WTC11 (cell line): Measurements from ENCODE around the gene GNB5.

Experiments
- ATF1 ChIP-seq: sonication (generic); formaldehyde crosslinking; IDR thresholded peaks from 2 replicates; pipeline ENCODE4 v1.8.1; 2023; ENCODE audit warnings: mild to moderate bottlenecking, moderate library complexity, missing genetic modification reagents
- CBFB ChIP-seq: sonication (generic); formaldehyde crosslinking; IDR thresholded peaks from 2 replicates; pipeline ENCODE4 v1.8.1; 2022; ENCODE audit warnings: mild to moderate bottlenecking, low read depth, missing genetic modification reagents
- CTCF ChIP-seq: fragments of 200-600 bp; IDR thresholded peaks from 2 replicates; pipeline ENCODE4 v1.8.0; 2022; ENCODE audit warnings: antibody characterized with exemption
- GABPB1 ChIP-seq: sonication (generic); formaldehyde crosslinking; IDR thresholded peaks from 2 replicates; pipeline ENCODE4 v1.8.1; 2023; ENCODE audit warnings: mild to moderate bottlenecking, missing genetic modification reagents
- JAZF1 ChIP-seq: fragments of 250-450 bp; sonication (Bioruptor Pico); IDR thresholded peaks from 2 replicates; pipeline ENCODE4 v1.9.0; 2021; ENCODE audit warnings: moderate library complexity, mild to moderate bottlenecking, inconsistent platforms
- MAX ChIP-seq: sonication (generic); formaldehyde crosslinking; IDR thresholded peaks from 2 replicates; pipeline ENCODE4 v1.8.0; 2022; ENCODE audit warnings: mild to moderate bottlenecking, missing genetic modification reagents
- PREB ChIP-seq: sonication (generic); formaldehyde crosslinking; IDR thresholded peaks from 2 replicates; pipeline ENCODE4 v1.8.1; 2022; ENCODE audit warnings: mild to moderate bottlenecking, missing genetic modification reagents, moderate library complexity, borderline replicate concordance
- TCF7 ChIP-seq: sonication (generic); formaldehyde crosslinking; IDR thresholded peaks from 2 replicates; pipeline ENCODE4 v1.8.0; 2022; ENCODE audit warnings: mild to moderate bottlenecking, low read depth, missing genetic modification reagents, moderate library complexity
- TP53 ChIP-seq: sonication (generic); formaldehyde crosslinking; IDR thresholded peaks from 2 replicates; pipeline ENCODE4 v1.8.1; 2023; ENCODE audit warnings: mild to moderate bottlenecking, missing genetic modification reagents
- ZBTB21 ChIP-seq: sonication (generic); formaldehyde crosslinking; IDR thresholded peaks from 2 replicates; pipeline ENCODE4 v1.8.1; 2023; ENCODE audit warnings: mild to moderate bottlenecking, missing genetic modification reagents, borderline replicate concordance

- TF ChIP-seq JAZF1 (CRISPR knock-in tag) (no peak), CTCF (no peak), CBFB (CRISPR knock-in tag) (no peak), MAX (no peak), ATF1 (CRISPR knock-in tag) (no peak), TCF7 (CRISPR knock-in tag) (no peak), GABPB1 (no peak), ZBTB21 (no peak), PREB (CRISPR knock-in tag) (no peak), TP53 (CRISPR knock-in tag) (no peak)
Measured at GRCh38 chr15:52178765-52179164, 12.4 kb downstream of the GNB5 start.
